Ovary (tissue), 3 donors: ENCODE measurements around the gene THAP4.

Source experiments
- CTCF ChIP-seq, 3 donors: fragments of 450-650 bp in 2 of 3; fragments of 200-600 bp in 1 of 3; IDR thresholded peaks; one replicate each; pipeline versions ENCODE4 v1.5.1 to v1.8.0; 2016 to 2022; ENCODE audit warnings: antibody characterized with exemption in 3 of 3, mild to moderate bottlenecking in 1 of 3
- EP300 ChIP-seq: sonication (generic); formaldehyde crosslinking; IDR thresholded peaks from one replicate; pipeline ENCODE4 v1.6.1; 2017; ENCODE audit warnings: antibody characterized with exemption
- donor health status: DM: no; HTN: no; CAD: no.

- TF ChIP-seq CTCF (IDR thresholded peaks at IDR 0.05) (no peak), EP300 (no peak)
These were observed 21.3 kb upstream of the THAP4 start for GRCh38 chr2:241658296-241658695.
